NCI-H345 (cell line): ENCODE data around the gene HGD.
"Not testable (repeated sequence)": the region's sequence is repeated elsewhere in the genome, so short reads cannot be mapped to it uniquely, and the experiment has no call there.

ENCODE experiments used
- DNase-seq: peaks from one replicate; lab custom pipeline; 2025; lab: John Stamatoyannopoulos, UW

HGD gene

DNA sequence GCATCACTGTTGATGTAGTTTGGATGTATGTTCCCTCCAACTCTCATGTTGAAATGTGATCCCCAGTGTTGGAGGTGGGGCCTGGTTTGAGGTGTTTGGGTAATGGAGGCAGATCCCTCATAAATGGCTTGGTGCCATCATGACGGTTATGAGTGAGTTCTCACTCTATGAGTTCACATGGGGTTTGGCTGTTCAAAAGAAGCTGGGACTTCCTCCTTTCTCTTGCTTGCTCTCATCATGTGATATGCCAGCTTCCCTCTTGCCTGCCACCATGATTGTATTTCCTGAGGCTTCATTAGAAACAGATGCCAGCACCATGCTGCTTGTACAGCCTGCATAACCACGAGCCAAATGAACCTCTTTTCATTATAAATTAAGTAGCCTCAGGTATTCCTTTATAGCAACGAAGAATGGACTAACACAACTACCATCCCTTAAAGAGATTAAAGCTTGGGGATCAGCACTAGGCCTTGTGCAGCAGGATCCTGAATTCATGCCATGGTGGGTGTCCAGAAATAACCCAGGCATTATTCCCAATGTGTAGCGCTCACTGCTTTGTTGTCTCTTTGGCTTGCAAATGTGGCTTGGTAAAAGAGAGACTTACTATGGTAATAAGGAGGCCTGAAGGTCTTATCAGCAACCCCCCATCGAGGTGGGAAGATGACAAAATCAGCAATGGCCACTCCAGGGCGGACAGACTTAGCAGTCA, 44.0 kb downstream of the HGD start:
- DNase-seq, result no peak

DNA sequence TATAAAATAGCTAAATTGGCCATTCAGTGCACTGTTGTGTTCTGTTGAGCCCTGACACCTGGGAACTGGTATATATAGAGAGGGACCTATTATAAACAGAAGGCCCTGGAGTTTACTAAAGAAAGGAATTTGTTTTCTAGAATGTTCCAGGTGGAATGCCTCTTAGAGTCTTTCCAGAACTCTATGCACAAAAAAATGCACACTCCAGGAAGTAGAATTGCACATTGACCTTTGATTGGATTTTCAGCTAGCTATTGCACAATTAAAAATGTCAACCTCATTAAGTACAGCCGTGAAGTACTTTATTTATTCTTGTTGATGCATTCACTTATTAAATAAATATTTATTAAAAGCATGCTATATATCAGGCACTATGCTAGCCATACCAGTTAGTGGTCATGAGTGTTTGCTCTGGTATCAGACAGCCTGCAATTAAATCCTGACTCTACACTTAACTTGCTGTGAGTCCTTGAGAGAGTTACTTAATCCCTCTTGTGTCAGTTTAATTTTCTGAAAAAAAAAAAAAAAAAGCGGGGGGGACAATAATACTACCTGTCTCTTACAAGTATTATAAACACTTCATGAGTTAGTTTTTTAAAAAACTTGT, 45.1 kb downstream of the HGD start:
- DNase-seq, result no peak

DNA sequence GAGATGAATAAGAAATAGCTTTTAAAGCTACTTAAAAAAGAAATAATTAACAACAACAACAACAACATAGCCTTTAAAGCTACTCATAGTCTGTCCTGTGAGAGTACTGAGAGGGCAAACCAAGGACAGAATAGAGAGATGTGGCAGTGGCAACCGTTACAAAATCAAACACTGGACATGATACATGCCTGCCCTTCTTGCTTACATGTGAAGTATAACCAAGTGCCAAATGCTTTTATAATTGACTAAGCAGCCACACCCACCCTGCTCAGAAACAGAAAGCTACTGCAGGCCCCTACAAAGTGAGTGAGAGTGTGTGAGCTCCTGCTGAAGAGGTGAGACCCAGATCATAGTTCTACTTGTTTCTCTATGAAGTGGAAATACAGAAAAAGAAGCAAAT, 47.5 kb downstream of the HGD start:
- no peak for DNase-seq

DNA sequence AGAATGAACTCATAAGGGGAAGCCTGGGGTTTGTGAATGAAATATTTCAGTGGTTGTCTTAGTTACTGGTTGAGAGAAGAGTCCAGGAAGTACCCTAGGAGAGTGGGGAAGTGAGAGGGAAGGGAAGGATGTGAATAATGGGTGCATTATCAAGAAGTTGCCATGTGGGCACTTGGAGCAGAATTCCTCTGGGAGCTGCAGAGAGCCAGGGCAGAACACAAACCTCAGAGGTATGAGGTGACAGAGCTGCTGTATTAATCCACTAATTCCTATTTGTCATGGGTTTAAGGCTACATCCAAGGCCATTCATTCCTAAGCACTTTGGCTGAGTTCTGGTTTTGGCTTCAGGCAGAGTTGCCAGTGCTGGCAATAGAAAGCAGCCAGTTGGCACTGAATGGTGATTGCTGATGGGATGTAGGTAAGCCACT, 56.9 kb downstream of the HGD start:
- no peak for DNase-seq

DNA sequence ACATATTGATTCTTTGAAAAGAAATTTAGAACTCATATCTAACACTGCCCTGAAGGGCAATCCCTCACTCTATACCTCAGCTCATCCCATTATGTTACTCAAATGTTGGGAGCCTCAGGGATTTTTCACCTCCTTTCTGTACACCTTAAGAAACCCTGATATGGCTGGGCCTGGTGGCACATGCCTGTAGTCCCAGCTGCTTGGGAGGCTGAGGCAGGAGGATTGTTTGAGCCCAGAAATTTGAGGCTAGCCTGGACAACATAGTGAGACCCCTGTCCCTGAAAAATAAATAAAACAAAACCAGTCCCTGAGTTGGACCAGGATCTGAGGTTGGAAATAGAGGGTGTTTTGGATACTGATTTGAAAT, 58.3 kb downstream of the HGD start:
- DNase-seq, result no peak

DNA sequence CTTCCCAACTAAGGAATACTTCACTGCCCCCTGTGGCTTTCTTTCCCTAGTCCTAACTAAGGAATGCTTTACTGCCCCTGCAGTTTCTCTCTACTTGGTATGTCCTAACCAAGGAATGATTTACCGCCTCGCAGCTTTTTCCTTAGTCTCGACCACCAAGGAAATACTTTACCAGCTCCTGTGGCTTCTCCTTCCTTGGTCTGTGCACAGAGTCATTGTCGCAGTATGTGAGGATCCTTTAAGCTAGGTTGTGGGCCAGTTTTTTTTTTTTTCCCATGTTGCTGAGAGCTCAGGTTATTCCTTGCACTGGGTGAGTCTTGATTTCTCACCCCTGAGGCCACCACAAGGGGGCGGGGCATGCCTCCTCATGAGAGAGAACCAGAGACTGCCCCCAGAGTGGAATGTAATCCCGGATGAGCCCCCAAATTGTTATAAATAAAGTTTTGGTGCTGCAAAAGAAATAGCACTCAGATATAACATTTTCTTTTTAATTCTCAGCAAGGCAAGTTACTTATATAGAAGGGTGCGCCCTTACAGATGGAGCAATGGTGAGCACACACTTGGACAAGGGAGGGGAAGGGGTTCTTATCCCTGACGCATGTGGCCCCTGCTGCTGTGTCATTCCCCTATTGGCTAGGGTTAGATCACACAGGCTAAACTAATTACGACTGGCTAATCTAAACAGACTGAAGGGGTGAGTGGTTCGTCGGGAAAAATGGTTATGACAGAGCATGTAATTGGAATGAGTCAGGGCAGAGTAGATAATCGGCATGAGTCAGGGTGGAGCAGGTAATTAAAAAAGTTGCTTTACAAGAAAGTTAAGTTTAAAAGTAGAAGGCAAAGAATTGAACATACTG, 58.9 kb downstream of the HGD start:
- DNase-seq, result no peak

DNA sequence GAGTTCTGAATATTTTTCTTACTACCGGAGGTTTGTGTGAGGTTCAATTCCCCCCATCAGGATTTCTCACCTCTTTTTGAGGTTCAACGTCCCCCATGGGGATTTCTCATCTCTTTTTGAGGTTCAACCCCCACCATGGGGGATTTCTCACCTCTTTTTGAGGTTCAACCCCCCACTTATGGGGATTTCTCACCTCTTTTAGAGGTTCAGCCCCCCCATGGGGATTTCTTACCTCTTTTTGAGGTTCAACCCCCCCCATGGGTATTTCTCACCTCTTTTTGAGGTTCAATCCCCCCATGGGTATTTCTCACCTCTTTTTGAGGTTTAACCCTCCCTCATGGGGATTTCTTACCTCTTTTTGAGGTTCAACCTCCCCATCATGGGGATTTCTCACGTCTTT, 59.6 kb downstream of the HGD start:
- DNase-seq, result no peak

DNA sequence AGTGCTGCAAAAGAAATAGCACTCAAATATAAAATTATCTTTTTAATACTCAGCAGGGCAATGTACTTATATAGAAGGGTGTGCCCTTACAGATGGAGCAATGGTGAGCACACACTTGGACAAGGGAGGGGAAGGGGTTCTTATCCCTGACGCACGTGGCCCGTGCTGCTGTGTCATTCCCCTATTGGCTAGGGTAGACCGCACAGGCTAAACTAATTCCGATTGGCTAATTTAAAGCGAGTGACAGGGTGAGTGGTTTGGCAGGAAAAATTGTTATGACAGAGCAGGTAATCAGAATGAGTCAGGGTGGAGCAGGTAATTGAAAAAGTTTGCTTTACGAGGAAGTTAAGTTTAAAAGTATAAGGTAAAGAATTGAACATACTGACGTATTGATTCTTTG, 65.3 kb downstream of the HGD start:
- not testable (repeated sequence) for DNase-seq

DNA sequence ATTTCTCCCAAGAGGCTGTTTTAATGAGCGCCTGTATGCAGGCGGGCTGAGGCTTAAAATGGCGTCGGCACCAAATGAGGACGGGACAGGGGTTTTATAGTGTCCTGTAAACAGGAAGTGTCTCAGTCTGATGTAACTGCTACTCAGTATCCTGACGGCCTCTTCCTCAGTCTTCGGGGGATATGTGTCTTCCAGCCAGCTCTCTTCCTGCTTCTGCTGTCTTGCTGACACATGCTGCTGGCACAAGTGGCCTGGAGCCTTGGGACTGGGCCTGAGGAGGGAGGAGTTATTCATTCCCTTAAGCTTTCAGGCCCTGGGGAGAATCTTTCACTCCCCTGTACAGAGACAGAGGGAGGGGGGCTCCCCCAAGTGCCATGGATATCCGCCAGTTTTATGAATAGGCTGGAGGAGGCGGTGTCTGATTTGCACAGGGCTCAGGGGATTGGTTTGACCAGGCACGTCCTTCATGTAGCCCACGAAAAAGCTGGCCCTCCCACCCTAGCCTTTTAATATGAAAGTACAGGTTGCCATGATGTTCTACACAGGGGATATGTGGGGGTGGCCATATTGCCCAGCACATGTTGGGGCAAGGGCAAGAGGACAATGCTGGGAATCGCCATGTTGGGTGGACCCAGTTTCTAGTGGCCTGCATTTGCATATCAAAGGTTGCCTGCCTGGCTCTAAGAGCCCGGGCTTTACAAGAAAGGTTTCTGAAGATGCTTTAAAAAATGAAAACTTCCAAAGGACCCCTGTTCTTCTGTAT, 66.0 kb downstream of the HGD start:
- DNase-seq, result no peak

DNA sequence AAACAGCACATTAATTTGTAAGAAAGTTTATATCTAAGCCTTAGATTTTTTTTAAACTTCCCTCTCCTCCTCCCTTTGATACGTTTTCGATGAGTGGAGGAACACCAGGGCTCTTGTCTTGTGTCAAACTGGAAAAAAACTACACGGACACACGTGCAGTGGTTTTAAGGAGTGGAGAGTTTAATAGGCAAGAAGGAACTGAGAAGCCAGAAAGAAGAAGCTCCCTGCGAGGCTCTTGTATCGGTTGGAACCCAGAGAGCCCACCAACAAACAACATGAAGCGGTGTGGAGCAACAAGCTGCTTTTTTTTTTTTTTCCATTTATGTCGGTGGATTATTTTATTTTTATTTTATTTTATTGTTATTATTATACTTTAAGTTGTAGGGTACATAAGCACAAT, 67.3 kb downstream of the HGD start:
- DNase-seq, result no peak

DNA sequence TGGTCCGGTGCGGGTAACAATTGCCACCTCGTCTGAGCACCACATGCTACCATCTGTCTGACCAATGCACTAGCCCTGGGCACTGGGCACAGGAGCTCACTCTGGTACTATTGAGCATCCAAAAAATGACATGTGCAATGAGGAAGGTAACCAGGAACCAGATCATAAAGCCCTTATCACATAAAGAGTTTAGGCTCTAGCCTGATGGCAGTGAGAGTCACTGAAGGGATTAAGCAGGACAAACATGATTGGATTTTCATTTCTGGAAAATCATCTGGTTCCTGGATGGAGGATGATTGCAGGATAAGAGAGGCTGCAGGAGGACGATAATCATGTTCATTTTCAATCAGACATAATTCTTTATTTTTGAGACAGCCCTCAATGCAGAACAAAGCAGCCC, 73.5 kb downstream of the HGD start:
- no peak for DNase-seq

DNA sequence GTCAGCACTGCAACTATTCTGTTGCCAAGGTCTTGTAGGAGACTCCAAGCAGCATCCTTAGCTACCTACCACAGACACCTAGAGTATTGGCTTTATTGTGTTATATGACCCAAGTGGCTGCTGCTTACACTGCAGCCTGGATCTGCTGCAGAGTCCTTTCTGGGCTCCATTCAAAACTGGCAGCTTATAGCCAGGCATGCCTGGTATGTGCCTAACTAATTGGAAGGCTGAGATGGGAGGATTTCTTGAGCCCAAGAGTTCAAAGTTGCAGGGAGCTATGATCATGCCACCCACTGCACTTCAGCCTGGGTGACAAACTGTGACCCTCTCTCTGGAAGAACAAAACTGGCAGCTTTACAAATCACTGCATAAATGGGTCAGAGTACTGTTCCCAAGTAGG, 77.3 kb downstream of the HGD start:
- DNase-seq, result no peak

DNA sequence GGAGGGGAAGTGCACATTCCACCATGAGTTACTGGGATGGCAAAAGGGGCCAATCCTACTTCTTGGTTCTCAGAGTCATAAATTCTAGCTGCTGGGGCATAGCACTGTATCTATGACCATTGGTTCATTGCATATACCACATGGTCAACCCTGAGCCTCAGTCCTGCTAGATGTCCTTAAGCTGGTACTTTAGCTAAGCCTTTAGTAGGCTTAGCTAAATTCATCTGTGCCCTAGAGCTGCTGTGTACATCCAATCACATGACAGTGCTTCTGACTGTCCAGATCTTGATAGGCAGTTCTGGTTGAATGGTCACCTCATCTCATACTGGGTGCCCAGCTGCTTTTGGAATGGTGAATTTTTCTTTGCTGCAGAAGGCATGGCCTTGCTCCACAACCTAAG, 77.7 kb downstream of the HGD start:
- DNase-seq, result no peak

DNA sequence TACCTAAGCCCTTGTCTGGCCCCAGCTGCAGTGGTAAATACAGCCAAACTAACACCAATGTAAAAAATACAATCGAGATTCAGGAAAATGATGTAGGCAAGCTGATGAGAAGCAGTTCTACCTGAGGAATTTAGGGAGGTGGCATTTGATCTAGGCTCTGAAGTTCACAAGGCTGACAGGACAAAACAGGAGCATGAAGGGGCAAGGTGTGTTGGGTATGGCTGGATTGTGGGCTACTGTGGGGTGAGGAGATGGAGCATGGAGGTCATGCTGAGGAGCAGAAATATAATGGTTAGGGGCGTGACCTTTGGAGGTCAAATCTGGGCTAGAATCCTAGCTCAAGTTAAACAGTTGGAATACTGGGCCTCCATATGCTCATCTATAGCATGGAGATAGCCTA, 79.4 kb downstream of the HGD start:
- no peak for DNase-seq

DNA sequence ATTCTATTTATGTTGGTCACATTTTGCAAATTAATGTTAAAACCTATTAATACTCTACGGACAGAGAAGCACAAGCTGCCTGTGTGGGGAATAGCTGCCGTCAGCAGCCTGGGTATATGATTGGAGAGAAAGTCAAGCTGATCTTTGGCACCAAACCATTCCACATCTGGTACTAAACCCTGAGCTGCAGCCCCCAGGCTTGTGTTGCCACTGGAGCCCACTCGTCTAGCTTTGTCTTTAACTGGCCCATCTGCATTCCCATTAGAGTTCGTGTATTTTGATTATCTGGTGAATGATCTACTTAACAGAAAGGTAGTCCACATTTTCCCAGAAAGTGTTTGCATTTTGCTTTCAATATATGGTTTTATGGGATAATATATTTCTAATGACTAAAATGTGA, 80.5 kb downstream of the HGD start:
- DNase-seq, result no peak

DNA sequence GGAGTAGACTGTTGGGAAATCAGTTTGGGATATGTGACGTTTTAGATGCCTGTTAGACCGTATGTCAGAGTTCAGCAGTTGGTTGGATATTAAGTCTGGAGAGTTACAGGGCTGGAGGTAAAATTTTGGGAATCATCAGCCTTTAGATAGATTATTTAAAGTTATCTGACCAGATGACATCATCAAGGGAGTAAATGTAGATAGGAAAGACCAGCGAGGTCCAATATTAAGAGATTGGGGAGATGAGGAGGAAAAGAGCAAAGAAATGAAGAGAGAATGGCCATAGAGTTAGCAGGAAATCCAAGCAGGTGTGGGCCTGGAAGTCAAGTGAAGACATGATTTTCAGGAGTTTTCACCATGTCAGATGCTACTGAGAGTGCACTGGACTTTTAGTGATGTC, 82.8 kb downstream of the HGD start:
- no peak for DNase-seq

DNA sequence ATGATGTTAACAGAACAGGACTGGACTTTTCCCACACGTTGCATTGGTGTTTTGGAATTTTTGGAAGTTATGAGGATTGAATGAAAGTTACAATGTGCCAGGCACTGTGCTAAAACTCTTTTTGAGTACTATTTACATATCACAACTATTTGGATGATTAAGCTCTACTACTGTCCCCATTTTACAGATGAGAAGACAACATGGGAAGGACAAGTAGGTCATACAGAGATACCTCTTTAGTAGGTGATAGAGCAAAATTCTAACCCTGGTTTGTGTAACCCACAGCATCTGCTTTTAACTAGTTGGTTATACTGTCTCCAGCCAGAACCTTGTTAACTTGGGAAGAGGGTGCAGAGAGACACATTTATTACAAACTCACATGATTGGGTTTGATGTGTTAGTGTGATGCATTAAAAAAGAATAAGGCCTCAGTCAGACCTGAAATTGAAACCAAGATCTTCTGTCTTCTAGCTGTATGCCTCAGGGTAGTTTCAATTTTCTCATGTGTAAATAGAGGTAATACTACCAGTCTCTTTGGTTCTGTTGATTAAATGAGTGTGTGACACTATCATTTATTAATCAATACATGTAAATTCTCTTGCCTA, 84.5 kb downstream of the HGD start:
- DNase-seq, result no peak

DNA sequence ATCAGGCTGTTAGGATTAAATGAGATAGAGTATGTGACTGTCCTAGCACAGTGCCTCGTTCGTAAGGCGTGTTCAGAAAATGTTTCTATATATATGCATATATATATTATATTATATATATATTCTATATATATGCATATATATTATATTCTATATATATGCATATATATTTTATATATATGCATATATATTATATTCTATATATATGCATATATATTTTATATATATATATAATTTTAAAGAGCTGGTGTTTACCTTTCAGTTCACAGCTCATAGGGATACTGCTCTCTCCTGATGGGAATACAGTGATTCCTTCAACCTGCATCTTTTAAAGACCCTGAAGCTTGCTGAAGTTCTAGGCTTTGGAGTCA, 85.2 kb downstream of the HGD start:
- no peak for DNase-seq

DNA sequence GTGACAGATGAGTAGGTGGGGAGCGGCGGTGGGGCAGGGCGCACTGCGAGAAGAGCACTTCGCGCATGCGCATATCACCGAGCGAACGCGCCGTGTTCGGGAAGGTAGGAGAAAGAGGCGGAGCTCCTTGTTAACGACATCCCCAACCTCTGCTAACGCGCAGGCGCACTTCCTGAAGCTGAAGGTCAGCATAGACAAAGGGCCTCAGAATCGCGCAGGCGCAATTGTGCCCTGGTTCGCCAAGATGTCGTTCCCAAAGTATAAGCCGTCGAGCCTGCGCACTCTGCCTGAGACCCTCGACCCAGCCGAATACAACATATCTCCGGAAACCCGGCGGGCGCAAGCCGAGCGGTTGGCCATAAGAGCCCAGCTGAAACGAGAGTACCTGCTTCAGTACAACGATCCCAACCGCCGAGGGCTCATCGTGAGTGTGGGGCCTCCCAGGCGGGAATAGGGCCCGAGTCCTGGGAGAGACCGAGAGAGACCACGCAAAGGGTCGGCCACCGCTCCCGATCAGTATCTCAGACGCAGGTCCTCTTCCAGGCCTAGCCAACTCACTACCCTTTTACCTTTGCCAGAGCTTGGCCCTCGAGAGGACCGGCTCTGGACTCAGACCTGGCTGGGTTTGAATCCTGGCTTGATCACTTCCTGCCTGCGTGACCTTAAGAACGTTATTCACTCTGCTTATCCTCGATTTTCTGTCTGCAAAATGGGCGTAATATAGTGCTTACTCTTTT, 85.8 kb downstream of the HGD start, which contains the start of gene NDUFB4:
Gene NDUFB4 (plus strand): TSS at position 221 of the 737 bp plus-strand sequence. CDS start 24 bp downstream, at position 245.
- DNase-seq, result peak; percentile 95

DNA sequence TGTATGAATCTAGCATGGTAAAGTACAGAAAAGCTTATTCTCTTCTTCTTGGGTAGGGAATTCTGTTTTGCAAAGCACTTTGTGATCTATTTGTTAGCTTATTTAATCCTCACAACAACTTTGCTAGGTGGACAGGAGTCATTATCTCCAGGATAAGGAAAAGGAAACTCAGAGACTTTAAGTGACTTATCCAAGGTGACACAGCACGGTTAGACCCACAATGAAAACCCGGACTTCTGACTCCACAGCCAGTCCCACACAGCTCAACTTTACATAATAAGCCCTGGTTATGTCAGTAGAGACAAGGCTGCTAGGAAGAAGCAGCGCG, 86.3 kb downstream of the HGD start:
- DNase-seq, result no peak

DNA sequence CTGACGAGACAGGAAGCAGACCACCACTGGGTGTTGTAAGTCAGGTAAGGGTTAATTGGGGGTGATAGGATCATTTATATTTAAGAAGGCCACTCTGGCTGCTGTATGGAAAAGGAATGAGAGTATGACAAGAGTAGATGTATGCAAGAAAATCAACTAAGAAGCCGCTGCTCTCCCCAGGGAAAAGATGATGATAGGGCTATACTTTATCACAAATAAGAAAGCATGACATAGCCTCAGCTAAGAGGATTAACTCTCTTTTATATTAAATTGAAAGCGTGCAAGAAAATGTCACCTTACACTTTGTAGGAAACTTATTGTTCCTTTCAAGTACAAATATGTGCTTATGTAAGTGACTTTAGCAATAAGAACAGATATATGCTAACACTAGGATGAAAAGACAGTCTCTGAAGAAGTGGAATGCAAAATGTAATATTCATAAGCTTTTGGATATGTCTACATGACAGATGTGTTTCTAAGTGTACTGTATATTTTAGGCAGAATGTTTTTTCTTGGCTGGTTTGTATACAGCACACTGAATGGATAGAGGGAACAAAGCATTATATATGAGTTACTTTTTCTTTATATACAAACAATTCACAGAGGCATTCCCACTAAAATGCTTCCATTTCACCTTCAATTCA, 94.6 kb downstream of the HGD start:
- no peak for DNase-seq
